ENCODE data around the gene ZNF423.

ZNF423 gene

GRCh38 chr16:49869731-49870130, 13.8 kb upstream of the ZNF423 start:
- no peak for DNase-seq

- no peak for DNase-seq
Observed at GRCh38 chr16:49867796-49868668, 12.1 kb upstream of the ZNF423 start.

GRCh38 chr16:49867234-49867633, 11.3 kb upstream of the ZNF423 start:
- DNase-seq, result no peak

GRCh38 chr16:49866595-49867071, 10.7 kb upstream of the ZNF423 start:
- DNase-seq, result no peak

- DNase-seq, result no peak
Observed at GRCh38 chr16:49862694-49863093, 6.8 kb upstream of the ZNF423 start.

- no peak for DNase-seq
Observed at GRCh38 chr16:49861299-49861698, 5.4 kb upstream of the ZNF423 start.

GRCh38 chr16:49860593-49860992, 4.7 kb upstream of the ZNF423 start:
- peak in 1 of 3 experiments; percentile 10 for DNase-seq

GRCh38 chr16:49859125-49859811, 3.4 kb upstream of the ZNF423 start:
- DNase-seq, result no peak

- DNase-seq, result peak in 2 of 3 experiments; percentile 46 to 47
Observed at GRCh38 chr16:49858200-49859124, 2.5 kb upstream of the ZNF423 start.

GRCh38 chr16:49857423-49858181, 1.7 kb upstream of the ZNF423 start:
- peak in 2 of 3 experiments; percentile 47 to 55 for DNase-seq

- DNase-seq, result peak; percentile 32 to 79 (median 78)
Observed at GRCh38 chr16:49856672-49857330, 889 bp upstream of the ZNF423 start.

GRCh38 chr16:49855280-49855821, 561 bp downstream of the ZNF423 start:
- DNase-seq, result peak in 2 of 3 experiments; percentile 79

- DNase-seq, result peak in 2 of 3 experiments; percentile 55 to 58
Observed at GRCh38 chr16:49854796-49855203, 1.1 kb downstream of the ZNF423 start.

- DNase-seq, result no peak
Observed at GRCh38 chr16:49854188-49854795, 1.6 kb downstream of the ZNF423 start.

- DNase-seq, result no peak
Observed at GRCh38 chr16:49852279-49852678, 3.6 kb downstream of the ZNF423 start.

GRCh38 chr16:49851468-49851787, 4.5 kb downstream of the ZNF423 start:
- DNase-seq, result peak in 1 of 3 experiments; percentile 27

- no peak for DNase-seq
Observed at GRCh38 chr16:49850558-49851467, 5.1 kb downstream of the ZNF423 start.

GRCh38 chr16:49849754-49850108, 6.2 kb downstream of the ZNF423 start:
- DNase-seq, result peak in 2 of 3 experiments; percentile 12 to 46

- DNase-seq, result no peak
Observed at GRCh38 chr16:49849037-49849753, 6.7 kb downstream of the ZNF423 start.

Data from NCI-H1417 (cell line).